ENCODE results near the gene RPS6KA2.

GRCh38 chr6:166461821-166462460 is 165.1 kb downstream of the RPS6KA2 start:
- TF ChIP-seq EZH2 (IDR thresholded peaks at IDR 0.05; ENCODE audit: borderline replicate concordance, insufficient read depth, low read depth, low read length, poor library complexity, severe bottlenecking) = no peak
- TF ChIP-seq CTCF (IDR thresholded peaks at IDR 0.05) = no peak

Data from B cell (primary cell).